ENCODE data around the gene SYNJ2. TPM values are rescaled to one million over a fixed set of nuclear protein-coding genes. Genes with fewer than 3 reads are reported as not detected.

The SYNJ2 gene
- total RNA-seq, 1 experiment from 2014 or later: 10.3 TPM

DNA sequence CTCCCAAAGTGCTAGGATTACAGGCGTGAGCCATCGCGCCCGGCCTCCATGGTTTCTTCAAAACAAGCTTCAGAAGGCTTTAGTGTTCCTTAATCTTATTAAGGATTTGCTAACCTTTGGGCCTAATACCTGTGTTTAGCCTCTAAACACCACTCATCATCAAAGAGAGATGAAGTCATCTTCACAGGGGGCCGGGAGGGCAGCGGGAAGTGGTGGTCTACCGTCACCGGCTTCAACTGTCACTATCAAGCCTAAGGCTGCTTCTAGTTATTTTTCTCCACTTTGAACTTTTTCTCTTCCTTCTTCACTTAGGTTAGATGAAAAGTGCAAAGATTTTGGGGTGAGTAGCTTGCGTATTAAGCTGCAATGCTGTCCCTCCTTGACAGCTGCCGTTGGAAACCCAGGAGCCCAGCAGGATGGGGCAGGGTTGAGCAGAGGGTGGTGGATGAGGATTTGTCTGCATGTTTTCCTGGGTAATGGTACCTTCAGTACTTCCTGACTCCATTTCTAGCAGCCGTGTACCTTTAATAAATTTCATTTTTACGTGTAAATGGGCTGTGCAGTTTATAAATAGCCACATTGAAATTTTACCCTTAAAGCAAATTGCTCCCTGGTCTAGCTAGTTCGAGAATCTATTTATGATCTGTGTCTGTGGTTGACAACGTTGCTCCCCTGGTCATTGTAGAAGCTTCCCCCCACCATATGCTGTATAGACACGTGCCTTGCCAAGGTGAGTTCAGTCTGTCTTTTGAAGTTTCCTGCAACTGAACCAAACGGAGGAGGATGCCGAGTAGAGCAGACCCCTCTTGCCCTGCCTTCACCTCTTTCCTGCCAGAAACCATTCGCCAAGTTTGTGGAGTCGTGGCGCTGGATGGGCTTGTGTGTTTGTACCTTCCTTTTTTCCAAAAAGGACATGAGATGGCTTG is 64.8 kb downstream of the SYNJ2 start:
- Mint-ChIP-seq H3K27ac (ENCODE audit: low read depth, unreplicated experiment) (no peak overlapping the region), H3K4me3 (ENCODE audit: unreplicated experiment) (no peak overlapping the region), H3K9me3 (ENCODE audit: unreplicated experiment) (no peaks in the 10 kb centered on the region), H3K4me1 (ENCODE audit: insufficient read depth, unreplicated experiment) (peaks cover 27% of the 10 kb centered on the region), H3K36me3 (ENCODE audit: insufficient read depth, unreplicated experiment) (peaks cover 6% of the 10 kb centered on the region), H3K27me3 (ENCODE audit: insufficient read depth, unreplicated experiment) (no peaks in the 10 kb centered on the region)
- BruUV-seq (replicated peaks): no TSS peak
- TF ChIP-seq, protein P1, sequence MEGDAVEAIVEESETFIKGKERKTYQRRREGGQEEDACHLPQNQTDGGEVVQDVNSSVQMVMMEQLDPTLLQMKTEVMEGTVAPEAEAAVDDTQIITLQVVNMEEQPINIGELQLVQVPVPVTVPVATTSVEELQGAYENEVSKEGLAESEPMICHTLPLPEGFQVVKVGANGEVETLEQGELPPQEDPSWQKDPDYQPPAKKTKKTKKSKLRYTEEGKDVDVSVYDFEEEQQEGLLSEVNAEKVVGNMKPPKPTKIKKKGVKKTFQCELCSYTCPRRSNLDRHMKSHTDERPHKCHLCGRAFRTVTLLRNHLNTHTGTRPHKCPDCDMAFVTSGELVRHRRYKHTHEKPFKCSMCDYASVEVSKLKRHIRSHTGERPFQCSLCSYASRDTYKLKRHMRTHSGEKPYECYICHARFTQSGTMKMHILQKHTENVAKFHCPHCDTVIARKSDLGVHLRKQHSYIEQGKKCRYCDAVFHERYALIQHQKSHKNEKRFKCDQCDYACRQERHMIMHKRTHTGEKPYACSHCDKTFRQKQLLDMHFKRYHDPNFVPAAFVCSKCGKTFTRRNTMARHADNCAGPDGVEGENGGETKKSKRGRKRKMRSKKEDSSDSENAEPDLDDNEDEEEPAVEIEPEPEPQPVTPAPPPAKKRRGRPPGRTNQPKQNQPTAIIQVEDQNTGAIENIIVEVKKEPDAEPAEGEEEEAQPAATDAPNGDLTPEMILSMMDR (IDR thresholded peaks at IDR 0.05; ENCODE audit: unreplicated experiment): no peak
- ChIA-PET POLR2A (interaction anchor here (0.6 to 1.5 kb wide), 3 partner anchors 11 to 811 kb away, joined by 3 to 4 read pairs (median 4); no protein-coding TSS in a partner anchor), CTCF (interaction anchor here (0.8 to 1.3 kb wide), 2 partner anchors 23 to 27 kb away, joined by 5 to 8 read pairs; no protein-coding TSS in a partner anchor)
- intact Hi-C loops (cut with micrococcal nuclease): no loop called here
- no peak for DNase-seq (ENCODE audit: unreplicated experiment)

DNA sequence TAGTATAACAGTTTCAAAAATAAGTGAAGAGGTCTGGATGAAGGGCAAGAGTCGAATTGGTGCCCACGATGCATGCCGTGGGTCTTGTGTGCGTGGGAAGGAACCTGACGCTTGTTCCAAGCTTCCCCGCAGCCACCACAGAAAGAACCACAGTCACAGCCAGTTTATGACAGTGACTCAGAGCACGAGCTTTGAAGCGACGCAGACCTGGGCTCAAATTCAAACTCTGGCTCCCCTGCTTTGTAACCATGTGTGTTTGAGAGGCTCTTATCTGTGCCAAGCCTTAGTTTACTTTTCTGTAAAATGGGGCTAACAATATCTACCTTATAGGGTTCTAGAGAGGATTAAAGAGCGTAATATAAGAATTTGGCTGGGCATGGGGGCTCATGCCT is 65.5 kb downstream of the SYNJ2 start:
- H3K4me1 Mint-ChIP-seq (ENCODE audit: insufficient read depth, unreplicated experiment): peaks cover 23% of the 10 kb centered on the region
- no peak overlapping the region for H3K27ac Mint-ChIP-seq (ENCODE audit: low read depth, unreplicated experiment)
- H3K27me3 Mint-ChIP-seq (ENCODE audit: insufficient read depth, unreplicated experiment): no peaks in the 10 kb centered on the region
- TF ChIP-seq, protein P1 (IDR thresholded peaks at IDR 0.05; ENCODE audit: unreplicated experiment): no peak
- ChIA-PET CTCF (interaction anchor here (0.8 kb wide), 1 partner anchor 27 kb away, joined by 5 read pairs; no protein-coding TSS in a partner anchor), POLR2A (interaction anchor here (1.5 kb wide), 1 partner anchor 11 kb away, joined by 4 read pairs; no protein-coding TSS in a partner anchor)
- peaks cover 6% of the 10 kb centered on the region for H3K36me3 Mint-ChIP-seq (ENCODE audit: insufficient read depth, unreplicated experiment)
- peak; percentile 51 for DNase-seq (ENCODE audit: unreplicated experiment)
- no peak overlapping the region for H3K4me3 Mint-ChIP-seq (ENCODE audit: unreplicated experiment)
- H3K9me3 Mint-ChIP-seq (ENCODE audit: unreplicated experiment): no peaks in the 10 kb centered on the region
- intact Hi-C loops (cut with micrococcal nuclease): no loop called here
- no TSS peak for BruUV-seq (replicated peaks)

DNA sequence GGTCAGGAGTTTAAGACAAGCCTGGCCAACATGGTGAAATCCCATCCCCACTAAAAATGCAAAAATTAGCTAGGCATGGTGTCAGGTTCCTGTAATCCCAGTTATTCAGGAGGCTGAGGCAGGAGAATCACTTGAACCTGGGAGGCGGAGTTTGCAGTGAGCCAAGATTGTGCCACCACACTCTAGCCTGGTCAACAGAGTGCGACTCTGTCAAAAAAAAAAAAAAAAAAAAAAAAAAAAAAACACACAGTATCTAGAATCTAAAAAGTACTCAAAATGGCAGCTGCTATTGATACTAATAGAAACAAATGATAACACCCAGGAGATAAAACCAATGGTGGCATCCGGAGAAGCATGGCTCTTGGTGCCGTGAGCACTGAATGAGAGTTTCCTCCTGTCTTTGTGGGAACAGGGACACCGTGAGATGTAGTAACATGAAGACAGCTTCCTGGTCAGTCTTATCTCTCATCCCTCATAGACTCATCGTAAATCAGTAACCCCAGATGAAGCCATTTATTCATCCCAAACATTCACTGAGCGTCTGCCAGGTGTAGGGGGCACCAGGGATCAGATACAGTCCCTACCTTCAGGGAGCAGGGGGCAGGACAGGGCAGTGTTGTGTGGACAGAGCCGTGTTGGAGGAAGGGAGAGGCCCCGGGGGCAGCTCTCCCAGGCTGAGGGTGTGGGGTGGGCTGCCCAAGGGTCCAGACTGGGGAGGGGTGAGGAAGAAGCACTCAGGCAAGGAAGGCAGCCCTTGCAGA is 66.1 kb downstream of the SYNJ2 start:
- Mint-ChIP-seq H3K9me3 (ENCODE audit: unreplicated experiment) (no peaks in the 10 kb centered on the region), H3K36me3 (ENCODE audit: insufficient read depth, unreplicated experiment) (peaks cover 6% of the 10 kb centered on the region), H3K4me3 (ENCODE audit: unreplicated experiment) (no peak overlapping the region), H3K27me3 (ENCODE audit: insufficient read depth, unreplicated experiment) (no peaks in the 10 kb centered on the region), H3K4me1 (ENCODE audit: insufficient read depth, unreplicated experiment) (peaks cover 17% of the 10 kb centered on the region), H3K27ac (ENCODE audit: low read depth, unreplicated experiment) (no peak overlapping the region)
- no TSS peak for BruUV-seq (replicated peaks)
- intact Hi-C loops (cut with micrococcal nuclease): no loop called here
- TF ChIP-seq, protein P1 (IDR thresholded peaks at IDR 0.05; ENCODE audit: unreplicated experiment): no peak
- CTCF ChIA-PET: interaction anchor here (0.8 to 1.1 kb wide), 2 partner anchors 21 to 26 kb away, joined by 3 to 5 read pairs; no protein-coding TSS in a partner anchor
- POLR2A ChIA-PET: interaction anchor here (1.3 kb wide), 1 partner anchor 10 kb away, joined by 5 read pairs; no protein-coding TSS in a partner anchor
- no peak for DNase-seq (ENCODE audit: unreplicated experiment)

Measured in MCF 10A (cell line).